Tibial nerve (tissue), 4 donors: ENCODE measurements around the gene SLC14A1.

Source experiments
- EP300 ChIP-seq, 2 donors: sonication (generic); formaldehyde crosslinking; IDR thresholded peaks; one replicate each; pipeline ENCODE4 v1.6.1; 2017; ENCODE audit warnings: antibody characterized with exemption in 2 of 2, mild to moderate bottlenecking in 1 of 2
- TF ChIP-seq, protein P1 (sequence below), 5 experiments: fragments of 200-600 bp in 3 of 5; fragments of 450-650 bp in 2 of 5; sonication (generic) in 3 of 5; IDR thresholded peaks; one replicate each; pipeline ENCODE4 v1.5.1; 2016 to 2019; ENCODE audit warnings: antibody characterized with exemption in 5 of 5, mild to moderate bottlenecking in 3 of 5, moderate library complexity in 2 of 5

DNA sequence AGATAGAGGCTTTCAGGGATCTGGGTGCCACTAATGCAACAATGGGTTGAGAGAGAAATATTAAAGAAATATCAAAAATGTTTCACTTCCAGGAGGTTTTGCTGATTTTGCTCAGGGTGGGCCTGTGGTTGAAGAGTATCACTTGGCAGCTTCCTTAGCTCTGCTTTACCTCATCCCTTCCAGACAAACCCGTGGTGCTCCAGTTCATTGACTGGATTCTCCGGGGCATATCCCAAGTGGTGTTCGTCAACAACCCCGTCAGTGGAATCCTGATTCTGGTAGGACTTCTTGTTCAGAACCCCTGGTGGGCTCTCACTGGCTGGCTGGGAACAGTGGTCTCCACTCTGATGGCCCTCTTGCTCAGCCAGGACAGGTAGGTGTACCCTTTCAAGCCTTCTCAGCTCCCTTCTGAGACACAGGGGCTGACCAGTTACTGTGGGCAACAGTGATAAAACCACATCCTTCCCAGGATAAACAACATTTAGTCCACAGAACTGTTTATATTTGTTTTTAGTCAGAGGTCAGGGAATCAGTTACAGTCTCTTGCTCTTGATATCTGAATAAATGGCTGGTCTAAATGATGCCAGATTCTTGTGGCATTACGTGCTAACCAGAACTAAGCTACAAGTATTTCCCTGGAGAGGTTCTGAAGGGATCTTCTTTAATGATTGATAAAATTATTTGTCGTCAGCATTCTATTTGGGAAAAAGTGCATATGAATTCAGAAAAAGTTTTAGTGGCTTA, 7.0 kb downstream of the SLC14A1 start:
- TF ChIP-seq, protein P1, sequence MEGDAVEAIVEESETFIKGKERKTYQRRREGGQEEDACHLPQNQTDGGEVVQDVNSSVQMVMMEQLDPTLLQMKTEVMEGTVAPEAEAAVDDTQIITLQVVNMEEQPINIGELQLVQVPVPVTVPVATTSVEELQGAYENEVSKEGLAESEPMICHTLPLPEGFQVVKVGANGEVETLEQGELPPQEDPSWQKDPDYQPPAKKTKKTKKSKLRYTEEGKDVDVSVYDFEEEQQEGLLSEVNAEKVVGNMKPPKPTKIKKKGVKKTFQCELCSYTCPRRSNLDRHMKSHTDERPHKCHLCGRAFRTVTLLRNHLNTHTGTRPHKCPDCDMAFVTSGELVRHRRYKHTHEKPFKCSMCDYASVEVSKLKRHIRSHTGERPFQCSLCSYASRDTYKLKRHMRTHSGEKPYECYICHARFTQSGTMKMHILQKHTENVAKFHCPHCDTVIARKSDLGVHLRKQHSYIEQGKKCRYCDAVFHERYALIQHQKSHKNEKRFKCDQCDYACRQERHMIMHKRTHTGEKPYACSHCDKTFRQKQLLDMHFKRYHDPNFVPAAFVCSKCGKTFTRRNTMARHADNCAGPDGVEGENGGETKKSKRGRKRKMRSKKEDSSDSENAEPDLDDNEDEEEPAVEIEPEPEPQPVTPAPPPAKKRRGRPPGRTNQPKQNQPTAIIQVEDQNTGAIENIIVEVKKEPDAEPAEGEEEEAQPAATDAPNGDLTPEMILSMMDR (IDR thresholded peaks at IDR 0.05), result no peak
- no peak for TF ChIP-seq EP300 (IDR thresholded peaks at IDR 0.05)
